Measurements from ENCODE around the gene C9orf72.

GRCh38 chr9:27610622-27611021, 37.3 kb upstream of the C9orf72 start:
- TF ChIP-seq POLR2A (IDR thresholded peaks at IDR 0.05) (no peak), EP300 (IDR thresholded peaks at IDR 0.05) (no peak)
